AG09319 (cell line): ENCODE measurements around the gene LAMA5.

Experiments used
- DNase-seq: peaks from one replicate; pipeline ENCODE4 v3.0.0-alpha.2; 2010; ENCODE audit warnings: low read depth; ENCODE audit errors: extremely low read depth
- CTCF ChIP-seq: IDR thresholded peaks from 2 replicates; pipeline ENCODE4 v1.5.1; 2011; ENCODE audit warnings: low read depth, mild to moderate bottlenecking, inconsistent platforms, low read length, moderate library complexity

The LAMA5 gene

GRCh38 chr20:62403331-62403730, 36.2 kb upstream of the LAMA5 start:
- TF ChIP-seq CTCF = no peak
- no peak for DNase-seq

DNA sequence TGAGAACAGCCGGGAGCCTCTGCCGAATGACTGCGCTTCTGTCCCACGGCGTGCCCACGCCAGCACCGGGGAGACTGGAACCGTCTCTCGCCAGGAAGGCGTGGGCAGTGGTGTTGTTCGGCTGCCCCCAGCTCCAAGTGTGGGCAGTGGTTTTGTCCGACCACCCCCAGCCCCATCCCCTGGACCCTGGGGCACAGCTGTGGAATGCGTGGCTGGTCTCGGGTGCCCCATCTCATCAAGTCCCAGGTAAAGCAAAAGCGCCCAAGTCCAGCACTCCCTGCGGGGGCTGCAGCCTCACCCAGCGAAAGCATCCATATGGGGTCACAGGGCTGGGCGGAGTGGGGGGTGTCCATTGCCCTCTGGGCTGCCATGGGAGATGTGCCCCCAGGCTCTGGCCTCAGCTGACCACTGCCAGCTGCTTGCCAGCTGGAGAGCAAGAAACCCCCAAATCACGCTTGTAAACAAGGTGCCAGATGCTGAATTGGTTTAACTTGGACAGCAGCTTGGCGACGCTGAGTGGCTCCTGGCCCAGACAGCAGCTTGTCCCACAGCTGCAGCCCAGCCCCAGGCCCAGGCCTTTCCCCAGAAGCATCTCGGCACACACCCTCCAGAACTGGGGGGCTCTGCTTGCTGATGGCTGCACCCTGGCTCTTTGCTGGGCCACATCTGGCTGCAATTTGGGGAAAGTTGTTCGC, 35.5 kb upstream of the LAMA5 start:
- no peak for DNase-seq
- no peak for TF ChIP-seq CTCF

- TF ChIP-seq CTCF = no peak
- no peak for DNase-seq
These were observed 34.2 kb upstream of the LAMA5 start for GRCh38 chr20:62401331-62401779.

DNA sequence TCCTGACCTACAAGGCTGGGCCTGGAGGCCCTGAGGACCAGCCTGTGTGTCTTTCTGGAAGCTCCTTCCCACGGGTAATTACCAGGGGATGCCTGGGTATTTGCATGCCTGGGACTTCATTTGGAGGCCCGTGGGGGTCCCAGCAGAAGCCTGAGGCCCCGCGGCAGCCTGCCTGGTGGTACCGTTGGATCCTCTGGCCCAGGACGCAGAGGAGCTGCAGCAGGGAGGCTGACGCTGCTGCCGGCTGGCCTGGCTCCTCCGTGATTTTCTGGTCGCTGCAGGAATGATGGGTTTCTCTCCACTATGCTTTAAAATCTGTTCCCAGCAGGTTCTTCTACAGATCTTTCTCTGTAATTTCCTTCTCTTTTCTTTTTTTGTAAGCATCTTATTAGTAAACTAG, 33.4 kb upstream of the LAMA5 start:
- no peak for TF ChIP-seq CTCF
- DNase-seq = no peak

- no peak for DNase-seq
- no peak for TF ChIP-seq CTCF
These were observed 32.9 kb upstream of the LAMA5 start for GRCh38 chr20:62400021-62400420.

GRCh38 chr20:62398120-62398821, 31.2 kb upstream of the LAMA5 start:
- no peak for DNase-seq
- no peak for TF ChIP-seq CTCF

DNA sequence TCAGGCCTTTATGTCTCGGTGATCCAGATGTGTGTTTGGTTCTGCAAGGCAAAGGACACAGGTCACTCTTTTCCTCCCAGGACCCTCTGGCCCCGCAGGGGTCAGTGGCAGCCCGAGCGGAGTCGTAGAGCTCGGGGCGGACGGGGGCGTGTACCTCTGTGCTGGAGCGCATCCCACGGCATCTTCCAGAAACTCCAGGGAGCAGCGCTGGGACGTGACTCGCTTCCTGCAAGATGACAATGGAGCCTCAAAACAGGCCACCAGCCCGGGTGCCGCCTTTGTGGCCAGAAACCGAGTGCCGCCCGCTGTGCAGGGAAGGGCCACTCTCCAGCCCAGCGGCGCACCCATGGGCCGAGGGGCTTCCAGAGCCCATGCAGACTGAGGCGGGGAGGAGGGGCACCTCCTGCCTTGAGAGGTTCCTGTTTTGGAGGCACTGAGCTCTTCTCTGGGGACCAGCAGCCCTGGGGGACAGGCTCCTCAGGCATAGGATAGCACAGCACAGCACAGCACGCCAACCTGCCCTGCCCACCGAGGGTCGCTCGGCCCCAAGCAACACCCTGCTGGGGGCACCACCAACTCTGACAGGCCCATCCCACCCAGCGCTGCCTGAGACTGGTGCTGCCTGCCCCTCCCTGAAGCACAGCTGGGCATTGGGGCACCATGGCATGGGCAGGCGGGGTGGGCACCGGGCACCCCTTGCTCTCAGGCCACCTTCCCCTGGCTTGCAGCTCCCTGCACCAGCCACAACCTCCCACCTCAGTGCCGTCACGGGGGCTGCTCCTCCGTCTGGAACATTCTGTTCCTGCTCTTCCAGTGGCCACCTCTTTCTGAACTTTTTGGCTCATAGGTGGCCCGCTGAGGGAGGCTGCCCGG, 29.5 kb upstream of the LAMA5 start:
- no peak for DNase-seq
- no peak for TF ChIP-seq CTCF
